Medulla oblongata (tissue), 1 donor: ENCODE results near the gene MMD.
"Not testable (repeated sequence)": the region's sequence is repeated elsewhere in the genome, so short reads cannot be mapped to it uniquely, and the experiment has no call there.

ENCODE experiments used
- DNase-seq: peaks from one replicate; pipeline ENCODE4 v3.0.0-alpha.2; 2015; ENCODE audit errors: extremely low spot score

Gene MMD

DNA sequence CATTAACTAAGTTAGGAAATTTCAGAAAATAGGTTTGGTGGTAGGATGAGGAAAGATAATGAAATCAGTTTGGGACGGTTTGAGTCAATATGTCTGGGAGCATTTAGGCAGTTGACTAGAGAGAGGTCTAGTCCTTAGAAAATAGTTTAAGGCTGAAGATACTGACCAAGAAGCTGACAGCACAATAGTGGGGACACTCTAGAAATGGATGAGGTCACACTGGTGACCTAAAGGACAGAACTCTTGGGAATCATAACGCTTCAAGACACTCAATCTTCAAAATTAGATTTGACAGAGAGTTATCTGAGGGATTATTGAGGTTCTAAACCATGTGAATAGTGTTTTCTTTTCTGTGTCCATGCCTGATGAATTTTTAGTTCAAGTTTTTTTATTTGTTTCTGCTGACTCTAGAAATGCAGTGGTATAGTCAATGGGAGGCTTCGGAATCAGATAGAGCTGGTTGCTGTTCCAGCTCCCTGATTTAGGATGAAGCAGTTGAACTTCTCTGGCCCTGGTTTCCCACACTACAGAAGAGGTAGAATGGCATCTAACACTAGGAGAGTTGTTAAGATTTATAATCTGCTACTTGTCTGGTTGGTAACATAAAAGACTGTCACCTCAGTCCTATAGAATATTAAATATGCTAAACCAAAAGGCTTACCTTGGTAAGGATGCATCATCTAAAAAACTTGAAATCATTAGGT, 29.7 kb downstream of the MMD start:
- DNase-seq: no peak

DNA sequence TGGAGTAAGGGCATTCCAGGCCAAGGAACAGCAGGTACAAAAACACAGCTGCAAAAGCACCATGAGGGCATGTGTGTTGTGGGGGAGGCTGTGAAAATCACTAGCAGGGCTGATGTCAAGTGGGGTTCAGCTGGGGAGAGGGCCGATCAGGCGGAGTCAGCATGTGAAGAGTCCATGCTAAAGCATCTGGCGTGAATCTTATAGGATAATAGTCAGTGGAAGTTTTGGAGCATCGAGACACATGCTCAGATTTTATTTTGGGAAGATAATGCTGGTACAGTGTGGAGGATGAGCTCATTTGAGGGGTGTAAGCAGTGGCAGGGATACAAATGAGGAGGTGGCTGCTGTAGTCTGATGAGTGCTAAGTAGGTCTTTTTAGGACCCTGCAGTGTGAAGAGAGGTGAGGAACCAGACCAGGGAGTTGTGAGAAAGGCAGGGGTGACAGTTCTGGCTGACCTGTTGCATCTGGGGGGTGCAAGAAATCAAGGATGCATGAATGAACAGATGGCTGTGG, 30.3 kb downstream of the MMD start:
- no peak for DNase-seq

DNA sequence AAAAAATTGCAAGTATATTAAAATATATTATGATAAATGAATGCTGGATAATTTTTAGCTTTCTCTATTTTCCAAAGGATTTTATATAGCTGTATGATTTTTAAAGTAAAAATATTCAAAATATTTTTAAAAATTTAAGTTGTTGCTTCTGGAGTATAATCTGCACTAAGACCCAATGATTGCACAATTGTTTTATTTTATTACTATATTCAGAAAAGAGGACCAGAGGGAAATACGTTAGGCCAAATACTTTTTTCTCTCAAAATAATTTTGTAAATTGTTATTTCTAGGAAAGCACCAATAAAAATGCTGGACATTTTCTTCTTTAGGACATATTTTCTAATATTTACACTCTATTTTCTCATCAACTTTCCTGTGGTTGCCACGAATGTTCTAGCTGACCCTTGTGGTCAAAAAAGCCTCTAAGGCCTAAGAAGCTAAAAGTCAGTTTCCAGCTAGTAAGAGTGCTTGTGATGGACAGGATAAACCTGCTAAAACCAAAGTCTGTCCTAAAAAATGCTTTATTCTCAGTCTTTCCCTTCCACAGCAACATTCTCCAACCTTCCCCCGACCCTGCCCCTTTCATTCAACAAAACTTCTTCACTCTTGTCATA, 31.2 kb downstream of the MMD start:
- no peak for DNase-seq

DNA sequence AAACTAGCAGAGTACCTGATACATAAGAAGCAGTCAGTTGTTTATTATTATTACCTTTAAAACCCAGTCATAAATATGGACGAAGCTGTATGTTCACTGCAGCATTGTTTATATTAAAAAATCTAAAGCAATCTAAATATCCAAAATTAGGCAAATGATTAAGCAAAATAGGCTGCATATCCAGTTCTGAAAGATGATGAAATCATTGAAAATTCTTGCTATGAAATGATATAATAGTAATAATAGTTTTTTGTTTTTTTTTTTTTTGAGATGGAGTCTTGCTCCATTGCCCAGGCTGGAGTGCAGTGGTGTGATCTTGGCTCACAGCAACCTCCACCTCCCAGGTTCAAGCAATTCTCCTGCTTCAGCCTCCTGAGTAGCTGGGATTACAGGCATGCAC, 31.9 kb downstream of the MMD start:
- not testable (repeated sequence) for DNase-seq

DNA sequence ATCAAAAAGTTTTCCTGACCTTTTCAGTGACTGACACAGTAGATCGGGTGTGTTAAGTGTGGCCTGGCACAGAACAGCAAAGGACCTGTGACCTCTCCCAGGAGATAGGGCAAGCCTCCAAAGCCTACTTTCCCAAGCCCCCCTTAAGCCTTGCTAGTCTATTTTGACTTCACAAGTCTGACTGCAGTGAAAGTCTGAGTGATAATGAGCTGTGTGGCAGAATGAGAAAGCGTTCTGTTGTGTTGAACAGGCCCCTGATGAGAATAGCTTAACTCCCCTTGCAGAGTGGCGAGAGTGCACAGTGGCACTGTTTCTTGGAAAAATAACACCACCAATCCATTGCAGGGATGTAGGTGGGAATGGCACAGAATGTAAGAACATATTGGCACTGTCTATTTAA, 32.8 kb downstream of the MMD start:
- DNase-seq: no peak

DNA sequence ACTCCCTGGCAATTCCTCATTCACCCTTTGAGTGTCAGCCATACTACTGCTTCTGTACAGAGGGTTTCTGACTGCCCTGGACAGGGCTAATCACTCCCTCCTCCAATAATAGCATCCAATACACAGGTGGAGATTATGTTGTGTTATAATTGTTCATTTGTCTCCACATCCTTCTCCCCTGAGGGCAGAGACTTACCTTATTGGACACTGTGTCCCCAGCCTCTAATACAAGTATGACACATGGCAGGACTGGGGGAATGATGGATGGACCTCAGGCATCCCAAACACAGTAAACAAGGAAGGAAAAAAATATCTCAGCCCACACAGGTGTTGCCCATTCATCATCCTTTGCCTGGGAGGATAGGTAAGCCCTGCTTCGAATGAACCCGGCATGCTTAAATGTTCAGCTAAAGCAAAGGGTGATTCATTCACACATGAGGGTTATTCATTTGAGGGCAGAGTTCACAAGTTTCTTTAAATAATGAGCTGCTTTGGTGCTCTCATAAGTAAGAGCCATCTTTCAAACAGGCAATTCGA, 34.8 kb downstream of the MMD start:
- no peak for DNase-seq

DNA sequence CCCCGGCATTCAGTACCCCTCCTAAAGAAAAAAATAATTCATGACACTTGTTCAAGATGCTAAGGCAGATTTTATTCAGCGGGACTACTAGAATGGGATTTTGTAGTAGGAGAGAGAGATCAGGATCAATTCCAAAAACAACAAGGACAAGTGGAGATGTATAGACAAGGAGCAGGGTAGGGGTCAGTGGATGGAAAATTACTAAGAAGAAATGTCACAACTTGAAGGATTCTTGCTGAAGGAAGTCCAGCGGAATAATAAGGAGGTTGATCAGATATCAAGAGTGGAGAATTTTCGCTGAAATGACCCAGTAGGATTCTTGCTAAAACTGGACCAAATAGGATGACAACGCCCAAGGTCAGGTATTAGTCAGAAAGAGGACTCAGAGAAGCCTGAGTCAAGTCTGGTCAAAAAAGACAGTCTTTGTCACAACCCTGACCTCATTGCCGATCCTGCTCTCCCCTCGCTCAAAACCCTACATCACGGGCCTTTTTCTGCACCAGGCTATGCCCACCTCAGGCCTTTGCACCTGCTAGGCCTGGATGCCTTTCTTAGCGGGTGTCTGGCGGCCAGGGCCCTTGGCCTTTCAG, 36.9 kb downstream of the MMD start:
- no peak for DNase-seq

DNA sequence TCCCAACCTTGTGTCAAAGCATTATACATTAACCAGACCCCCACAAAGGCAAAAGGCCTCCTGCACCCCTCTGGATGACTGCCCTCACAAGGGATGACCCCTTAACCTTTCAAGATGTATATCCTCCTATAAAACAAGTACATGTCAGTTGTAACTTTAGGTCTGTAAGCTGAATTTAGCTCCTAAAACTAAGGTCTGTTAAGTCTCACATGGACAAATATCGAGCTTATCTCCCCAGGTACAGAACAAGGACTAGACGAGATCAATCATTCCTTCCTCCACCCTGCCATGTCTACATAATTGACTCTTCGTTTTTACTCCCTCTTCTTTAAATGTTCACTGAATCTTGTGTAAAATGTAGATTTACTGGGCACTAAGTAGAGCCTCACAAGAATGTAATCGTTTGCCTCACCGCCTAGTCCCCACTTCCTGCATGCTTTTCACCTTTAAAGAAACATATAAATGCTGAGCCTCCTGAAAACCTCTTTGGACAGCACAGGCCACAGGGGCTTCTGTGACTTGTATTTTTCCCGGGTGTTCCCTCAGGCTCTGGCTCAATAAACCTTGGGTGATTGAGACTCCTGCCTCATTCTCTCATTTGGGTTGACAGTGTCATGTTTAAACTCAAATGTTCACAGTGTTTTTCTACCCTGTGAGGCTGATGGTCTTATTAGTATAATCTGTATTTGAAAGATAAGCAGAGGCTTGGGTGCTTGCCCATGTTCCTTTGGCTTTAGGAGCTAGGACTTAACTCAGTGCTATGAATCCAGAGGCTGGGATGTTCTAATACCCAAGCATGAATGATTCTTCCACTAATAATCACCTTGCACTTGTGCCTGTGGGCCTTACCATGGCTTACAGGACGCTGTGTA, 37.6 kb downstream of the MMD start:
- DNase-seq: no peak

DNA sequence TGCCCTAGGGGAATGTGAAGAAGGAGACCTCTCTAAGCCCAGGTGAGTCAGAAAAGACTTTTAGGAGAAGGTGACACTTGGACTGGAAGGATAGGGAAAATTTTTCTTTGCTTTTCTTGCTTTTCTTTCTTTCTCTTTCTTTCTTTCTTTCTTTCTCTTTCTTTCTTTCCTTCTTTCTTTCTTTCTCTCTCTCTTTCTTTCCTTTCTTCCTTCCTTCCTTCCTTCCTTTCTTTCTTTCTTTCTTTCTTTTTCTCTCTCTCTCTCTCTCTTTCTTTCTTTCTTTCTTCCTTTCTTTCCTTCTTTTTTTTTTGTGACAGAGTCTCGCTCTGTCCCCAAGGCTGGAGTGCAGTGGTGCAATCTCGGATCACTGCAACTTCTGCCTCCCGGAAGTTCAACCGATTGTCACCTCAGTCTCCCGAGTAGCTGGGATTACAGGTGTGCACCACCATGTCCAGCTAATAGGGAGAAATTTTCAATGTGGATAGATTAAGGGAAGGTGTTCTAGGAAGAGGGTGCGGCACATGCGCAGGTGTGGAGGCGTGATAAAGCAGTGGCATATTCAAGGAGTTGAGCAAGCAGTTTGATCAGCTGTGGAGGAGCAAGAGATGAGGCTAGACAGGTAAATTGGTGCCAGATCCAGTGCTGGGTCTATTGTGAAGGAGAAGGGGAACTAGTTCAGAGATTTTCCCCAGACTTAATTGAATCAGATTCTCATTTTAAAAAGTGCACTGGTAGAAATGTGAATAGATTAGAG, 40.4 kb downstream of the MMD start:
- DNase-seq: no peak

DNA sequence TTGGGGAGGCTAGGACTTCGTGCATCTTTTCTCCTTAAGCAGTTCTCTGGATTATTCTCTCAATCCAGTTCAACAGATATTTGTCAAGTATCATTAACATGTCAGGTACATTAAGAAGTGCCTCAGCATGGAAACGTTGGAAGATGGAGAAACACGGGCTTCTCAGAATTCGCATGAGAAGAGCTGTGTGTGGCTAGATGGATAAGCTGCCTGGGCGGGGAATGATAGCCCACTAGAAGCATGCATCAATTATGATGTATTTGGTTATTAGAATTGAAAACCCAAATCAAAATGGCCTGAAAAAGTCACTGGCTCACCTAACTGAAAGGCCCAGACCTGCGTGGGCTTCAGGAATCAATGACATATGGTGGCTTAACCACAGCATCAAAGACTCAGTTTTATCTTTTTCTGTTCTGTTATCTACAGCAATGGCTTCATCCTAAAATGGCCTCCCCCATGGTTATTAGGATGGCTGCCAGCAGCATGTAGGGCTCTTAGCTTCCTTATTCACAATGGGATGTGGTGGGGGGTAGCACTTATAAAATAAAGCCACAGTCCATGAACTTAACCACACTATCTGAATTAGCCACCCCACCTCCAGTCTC, 43.9 kb downstream of the MMD start:
- no peak for DNase-seq

DNA sequence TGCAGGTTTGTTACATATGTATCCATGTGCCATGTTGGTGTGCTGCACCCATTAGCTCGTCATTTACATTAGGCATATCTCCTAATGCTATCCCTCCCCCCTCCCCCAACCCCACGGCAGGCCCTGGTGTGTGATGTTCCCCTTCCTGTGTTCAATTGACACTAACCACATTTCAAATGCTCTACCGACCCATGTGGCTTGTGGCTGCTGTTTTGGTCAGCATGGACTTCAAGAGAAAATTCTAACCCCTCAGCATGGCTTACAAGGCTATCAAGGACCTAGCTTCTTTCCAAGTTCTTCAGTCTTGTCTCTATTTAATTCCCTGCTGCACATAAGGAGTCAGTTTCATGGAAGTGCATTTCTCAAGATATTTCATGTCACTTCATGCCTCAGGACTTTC, 52.9 kb downstream of the MMD start:
- no peak for DNase-seq

DNA sequence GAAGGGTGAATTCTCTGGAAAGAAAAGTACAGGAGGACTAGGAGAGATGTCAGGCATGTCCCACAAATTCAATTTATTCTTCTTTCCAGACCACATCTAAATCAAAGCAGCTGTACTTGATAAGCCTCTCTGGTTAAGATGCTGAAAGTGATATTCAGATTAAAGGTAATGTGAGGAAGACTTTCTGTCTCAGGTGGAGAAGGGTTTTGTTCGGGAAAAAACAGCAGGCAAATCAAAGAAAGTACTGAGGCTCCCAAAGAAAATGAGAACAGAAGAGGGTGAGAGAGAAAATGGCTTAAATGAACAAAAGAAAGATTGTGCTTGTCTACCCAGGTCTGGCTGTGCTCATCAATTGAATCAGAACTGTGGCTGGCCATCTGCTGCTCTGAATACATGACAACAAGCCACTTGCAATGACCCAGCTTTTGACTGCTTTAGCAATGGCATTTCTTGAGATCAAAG, 55.6 kb downstream of the MMD start:
- DNase-seq: peak; percentile 39

DNA sequence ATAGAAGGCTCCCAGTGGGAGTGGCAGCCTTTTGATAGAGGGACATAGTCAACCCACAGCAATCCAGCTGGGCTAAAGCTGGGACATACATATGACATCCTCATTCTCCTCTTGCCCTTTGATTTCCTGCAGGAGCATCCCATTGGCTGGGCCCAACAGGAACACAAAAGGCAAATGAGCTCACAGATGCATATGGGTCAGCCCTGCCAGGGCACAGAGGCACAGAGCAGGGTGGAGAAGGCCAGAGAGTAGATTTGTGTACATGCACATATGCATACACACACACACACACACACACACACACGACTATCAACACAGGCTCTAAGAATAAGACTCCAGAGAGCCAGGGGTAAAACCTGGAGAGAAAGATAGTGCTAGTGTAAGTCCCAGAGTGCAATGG, 58.6 kb downstream of the MMD start:
- DNase-seq: no peak

DNA sequence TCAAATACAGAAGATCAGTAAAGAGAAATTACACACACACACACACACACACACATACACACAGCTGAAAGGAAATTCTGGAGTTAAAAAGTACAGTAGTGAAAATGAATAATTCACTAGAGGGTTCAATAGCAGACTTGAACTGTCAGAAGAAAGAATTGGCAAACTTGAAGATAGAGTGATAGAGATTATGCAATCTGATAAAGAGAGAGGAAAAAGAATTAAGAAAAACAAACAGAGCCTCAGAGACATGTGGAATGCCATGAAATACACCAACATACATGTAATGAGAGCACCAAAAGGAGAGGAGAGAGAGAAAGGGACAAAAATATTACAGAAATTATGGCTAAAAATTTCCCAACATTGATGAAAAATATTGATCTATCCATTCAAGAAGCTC, 60.7 kb downstream of the MMD start:
- DNase-seq: no peak

DNA sequence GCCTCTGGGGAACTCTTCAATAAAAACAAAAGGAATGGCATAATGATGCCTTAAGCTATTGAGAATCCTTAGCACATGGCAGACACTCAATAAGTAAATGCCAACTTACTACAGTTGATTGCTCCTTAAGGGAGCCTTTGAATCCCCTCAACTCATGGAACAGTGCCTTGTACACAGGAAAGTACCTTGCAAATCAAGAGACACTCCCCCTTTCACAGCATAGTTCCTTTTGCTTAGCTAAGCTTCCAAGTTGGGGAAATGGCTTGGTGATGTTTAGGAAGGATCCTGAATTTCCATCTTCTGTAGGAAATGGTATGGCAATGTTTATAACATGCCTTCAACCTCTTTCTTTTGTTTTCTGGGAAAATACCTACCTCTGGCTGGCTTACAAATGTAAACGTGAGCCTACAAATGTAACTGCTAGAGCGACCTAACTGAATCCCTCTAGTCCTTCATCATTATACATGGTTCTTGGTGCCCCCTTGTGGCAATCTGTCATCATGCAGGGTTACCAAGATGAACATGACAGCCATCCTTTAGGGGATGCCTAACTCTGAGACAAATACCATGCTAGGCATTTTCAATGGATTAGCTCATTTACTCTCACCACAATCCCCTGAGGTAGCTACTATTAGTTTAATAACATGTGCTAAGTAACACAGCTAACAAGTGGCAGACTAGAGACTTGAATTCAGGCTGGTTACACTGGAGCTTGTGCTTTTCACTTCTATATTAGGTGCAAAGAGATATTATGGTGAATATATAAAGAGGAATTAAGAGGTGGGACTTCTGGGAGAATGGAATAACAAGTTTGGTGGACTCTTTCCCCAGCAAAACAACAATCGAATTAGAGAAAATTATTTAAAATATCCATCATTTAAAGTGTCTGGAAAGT, 65.0 kb downstream of the MMD start:
- DNase-seq: peak; percentile 88

DNA sequence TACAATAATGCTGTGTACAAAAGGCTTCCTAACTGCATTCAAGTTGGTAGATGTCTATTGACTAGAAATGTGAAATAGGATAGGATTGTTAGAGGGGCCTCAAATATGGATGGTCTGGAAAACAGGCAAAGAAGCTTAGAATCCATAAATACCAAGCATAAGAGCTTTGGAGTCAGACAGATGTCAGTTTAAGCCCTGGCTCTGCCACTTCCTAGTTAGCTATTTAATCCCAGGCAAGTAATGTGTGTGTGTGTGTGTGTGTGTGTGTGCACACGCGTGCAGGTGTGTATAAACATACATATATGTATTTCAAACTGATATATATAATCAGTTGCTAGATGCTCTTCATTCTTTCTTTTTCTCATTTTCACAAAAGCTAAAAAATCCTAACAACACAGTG, 66.7 kb downstream of the MMD start:
- DNase-seq: no peak

DNA sequence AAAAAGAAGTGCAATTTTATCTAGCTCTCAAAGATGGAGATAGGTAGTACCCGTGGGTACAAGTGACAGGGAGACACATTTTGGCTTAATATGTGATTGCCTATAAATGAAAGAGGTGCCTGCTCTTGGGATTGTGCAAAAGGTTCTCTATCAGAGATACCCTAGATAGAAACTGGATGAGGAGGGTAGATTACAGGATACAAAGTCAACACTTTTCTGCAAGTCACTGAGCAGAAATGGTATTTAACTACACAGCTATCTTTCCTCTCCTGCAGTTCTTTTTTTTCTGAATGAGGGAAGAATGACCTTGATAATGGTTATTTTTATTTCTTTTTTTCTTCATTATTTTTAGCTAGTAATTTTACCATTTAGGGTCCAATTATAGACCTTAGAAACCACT, 67.6 kb downstream of the MMD start:
- DNase-seq: no peak

DNA sequence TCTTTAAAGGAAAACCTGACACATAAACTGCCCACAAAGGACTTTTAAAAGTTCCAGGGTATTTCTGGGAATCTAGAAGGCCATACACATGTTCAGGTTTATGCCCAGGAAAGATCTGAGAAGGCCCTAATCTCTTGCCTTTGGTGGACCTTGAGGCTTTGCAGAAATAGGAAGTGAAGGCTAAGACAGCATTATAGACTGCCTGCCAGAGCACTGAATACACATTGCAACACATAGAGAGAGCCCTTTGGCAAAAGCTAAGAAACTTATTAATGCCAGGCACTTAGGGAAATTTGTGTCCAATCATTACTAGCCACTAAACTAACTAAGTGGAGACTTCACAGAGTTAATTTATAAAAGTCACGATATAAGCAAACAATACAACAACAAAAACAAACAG, 70.4 kb downstream of the MMD start:
- DNase-seq: no peak

DNA sequence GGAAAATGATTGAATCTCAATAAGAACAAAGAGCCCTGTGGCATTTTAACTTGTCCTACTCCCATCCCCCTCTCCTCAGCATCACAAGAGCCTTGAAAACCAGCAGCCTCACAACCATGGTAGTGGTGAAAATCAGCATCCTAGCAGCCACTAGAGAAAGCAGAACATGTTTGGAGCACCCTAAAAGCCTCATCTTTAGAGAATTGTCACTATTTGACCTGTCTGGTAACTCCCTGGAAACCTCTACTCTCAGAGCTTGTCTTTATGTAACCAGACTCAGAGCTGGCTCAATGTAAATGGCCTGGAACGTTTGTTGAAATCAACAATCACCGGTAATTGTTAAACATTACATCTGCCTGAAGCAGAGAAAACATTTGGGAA, 70.8 kb downstream of the MMD start:
- DNase-seq: no peak
